Urinary bladder (tissue), 4 donors: Measurements from ENCODE around the gene EIF3L. TPM values are rescaled to one million over a fixed set of nuclear protein-coding genes. Genes with fewer than 3 reads are reported as not detected.

ENCODE experiments used
- DNase-seq: peaks from one replicate; pipeline ENCODE4 v3.0.0-alpha.2; 2015; ENCODE audit errors: extremely low spot score
- H3K27ac ChIP-seq: one replicate; pipeline ENCODE4 v1.5.1; 2013; ENCODE audit warnings: low read depth, mild to moderate bottlenecking, moderate library complexity
- H3K36me3 ChIP-seq: one replicate; pipeline ENCODE4 v1.6.1; 2013; ENCODE audit warnings: mild to moderate bottlenecking, moderate library complexity; ENCODE audit not compliant: insufficient read depth
- H3K4me1 ChIP-seq: one replicate; pipeline ENCODE4 v1.6.1; 2013; ENCODE audit warnings: mild to moderate bottlenecking, moderate library complexity; ENCODE audit not compliant: insufficient read depth
- H3K4me3 ChIP-seq: one replicate; pipeline ENCODE4 v1.5.1; 2013; ENCODE audit warnings: low read depth, low read length
- WGBS: extraction: QIAGEN DNeasy Blood & Tissue Kit; methylation state at CpG from one replicate; pipeline ENCODE4 v1.1.7; 2013; 5-methylcytosine and 5-hydroxymethylcytosine counted together
- polyA plus RNA-seq: library from polyadenylated mRNA; stranded (reverse); fragments of 200-250 nt; gene quantifications from one replicate; pipeline ENCODE4 v1.2.3, GENCODE V29; 2013
- total RNA-seq: library from RNA; depleted of rRNA; stranded (reverse); fragments of >200 nt; gene quantifications from one replicate; pipeline ENCODE4 v1.2.3, GENCODE V29; 2014
- donor health status: healthy with polysubstance abuse.
- donor health status: healthy.

EIF3L gene
- total and polyA plus RNA-seq, 2 donors, result 398 to 404 TPM

DNA sequence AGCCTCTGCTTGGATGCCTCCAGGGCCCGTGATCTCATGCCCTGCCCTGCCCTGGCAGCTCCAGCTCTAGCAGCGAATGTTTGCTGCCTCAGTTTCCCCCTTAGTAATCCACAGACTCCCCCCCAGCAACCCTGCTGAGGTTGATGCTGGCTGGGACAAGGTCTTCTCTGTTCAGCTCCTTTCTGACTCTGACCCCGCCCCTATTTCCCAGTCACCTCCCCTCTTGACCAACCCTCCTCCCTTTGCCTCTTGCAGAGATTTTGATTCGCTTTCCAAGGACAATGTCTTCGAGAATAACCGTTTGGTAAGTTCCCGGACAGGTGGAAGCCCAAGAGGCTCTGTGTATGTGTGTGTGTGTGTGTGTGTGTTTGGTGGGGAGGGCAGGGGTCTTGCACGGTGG lies 62.5 kb downstream of the EIF3L start:
- H3K4me1 ChIP-seq, result peaks cover 2% of the 10 kb centered on the region
- no peak for DNase-seq
- H3K4me3 ChIP-seq, result no peak overlapping the region
- H3K27ac ChIP-seq, result no peak overlapping the region
- peaks cover 4% of the 10 kb centered on the region for H3K36me3 ChIP-seq
- WGBS, result 60% methylated on average over 8 of the region's 8 CpGs

GRCh38 chr22:37912171-37912570 lies 63.0 kb downstream of the EIF3L start:
- Histone ChIP-seq H3K27ac (no peak overlapping the region), H3K4me1 (peaks cover 2% of the 10 kb centered on the region), H3K36me3 (peaks cover 4% of the 10 kb centered on the region), H3K4me3 (no peak overlapping the region)
- no peak for DNase-seq
- 75% methylated on average over 8 of the region's 8 CpGs for WGBS

GRCh38 chr22:37913233-37913721 lies 64.1 kb downstream of the EIF3L start:
- DNase-seq, result no peak
- Histone ChIP-seq H3K4me3 (no peak overlapping the region), H3K36me3 (peaks cover 7% of the 10 kb centered on the region), H3K27ac (no peak overlapping the region), H3K4me1 (no peaks in the 10 kb centered on the region)
- WGBS, result 78% methylated on average over 7 of the region's 7 CpGs

DNA sequence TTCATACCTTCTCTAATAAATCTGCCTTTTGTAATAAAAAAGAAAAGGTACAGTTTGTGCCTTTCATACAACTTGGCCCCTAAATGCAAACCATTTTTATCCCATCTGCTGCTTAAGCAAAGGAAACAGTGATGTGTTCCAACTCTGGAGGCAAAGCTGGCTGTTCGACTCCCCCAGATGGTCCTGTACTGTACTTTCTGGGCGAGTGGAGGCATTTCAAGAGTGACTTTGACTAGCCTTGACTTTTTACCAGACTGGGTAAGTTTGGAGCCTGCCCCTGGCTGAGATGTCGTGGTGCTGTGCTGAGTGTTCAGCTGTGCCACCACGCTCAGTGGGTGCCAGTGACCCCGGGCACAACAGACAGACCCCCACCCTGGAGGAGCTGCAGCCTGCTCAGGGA lies 67.1 kb downstream of the EIF3L start:
- 91% methylated on average over 5 of the region's 5 CpGs for WGBS
- H3K4me1 ChIP-seq, result no peaks in the 10 kb centered on the region

GRCh38 chr22:37917874-37918548 lies 68.8 kb downstream of the EIF3L start:
- no peak for DNase-seq
- no peak overlapping the region for H3K4me3 ChIP-seq
- H3K36me3 ChIP-seq, result peaks cover 7% of the 10 kb centered on the region
- H3K4me1 ChIP-seq, result no peaks in the 10 kb centered on the region
- WGBS, result 82% methylated on average over 4 of the region's 4 CpGs
- H3K27ac ChIP-seq, result no peak overlapping the region

More for the DNA sequence above, 67.1 kb downstream of the EIF3L start:
- no peak for DNase-seq
- H3K4me3 ChIP-seq, result no peak overlapping the region
- H3K27ac ChIP-seq, result no peak overlapping the region
- H3K36me3 ChIP-seq, result peaks cover 7% of the 10 kb centered on the region

DNA sequence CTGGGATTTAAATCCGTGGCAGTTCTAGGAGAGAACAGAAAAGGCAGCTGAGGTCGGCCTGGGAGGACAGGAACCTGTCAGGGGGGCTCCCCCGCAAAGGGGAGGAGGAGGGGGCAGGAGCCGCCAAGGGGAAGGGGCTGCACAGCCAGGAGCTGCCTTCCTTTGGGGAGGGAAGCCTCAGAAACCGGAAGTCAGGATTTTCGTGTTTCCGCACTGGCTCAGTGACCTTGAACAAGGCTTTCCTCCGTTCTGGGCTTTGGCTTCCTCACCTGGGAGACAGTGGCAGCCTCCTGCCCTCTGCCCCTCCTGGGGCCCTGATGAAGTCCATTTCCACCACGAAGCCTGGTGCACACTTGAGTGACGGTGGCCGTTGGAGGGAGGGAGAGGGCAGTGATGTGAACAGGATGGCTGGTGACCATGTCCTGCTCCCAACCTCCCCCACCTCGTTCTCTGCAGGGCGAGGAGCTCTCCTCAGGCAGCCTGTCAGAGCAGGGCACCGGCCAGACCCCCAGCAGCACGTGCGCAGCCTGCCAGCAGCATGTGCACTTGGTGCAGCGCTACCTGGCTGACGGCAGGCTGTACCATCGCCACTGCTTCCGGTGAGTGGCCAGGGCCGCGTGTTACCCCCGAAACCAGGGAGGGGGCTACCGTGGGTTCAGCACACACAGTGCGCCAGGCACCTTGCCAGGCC lies 69.5 kb downstream of the EIF3L start:
- WGBS, result 81% methylated on average over 25 of the region's 25 CpGs
- H3K27ac ChIP-seq, result no peak overlapping the region
- peaks cover 7% of the 10 kb centered on the region for H3K36me3 ChIP-seq
- DNase-seq, result no peak
- H3K4me3 ChIP-seq, result no peak overlapping the region
- no peaks in the 10 kb centered on the region for H3K4me1 ChIP-seq

- H3K4me1 ChIP-seq, result no peaks in the 10 kb centered on the region
- no peak overlapping the region for H3K27ac ChIP-seq
- 82% methylated on average over 5 of the region's 5 CpGs for WGBS
- no peak overlapping the region for H3K4me3 ChIP-seq
- DNase-seq, result no peak
- H3K36me3 ChIP-seq, result peaks cover 7% of the 10 kb centered on the region
Observed at GRCh38 chr22:37920126-37920525, 70.9 kb downstream of the EIF3L start.

- H3K36me3 ChIP-seq, result peaks cover 9% of the 10 kb centered on the region
- WGBS, result 84% methylated on average over 11 of the region's 11 CpGs
Observed at GRCh38 chr22:37922191-37922590, 73.0 kb downstream of the EIF3L start.

DNA sequence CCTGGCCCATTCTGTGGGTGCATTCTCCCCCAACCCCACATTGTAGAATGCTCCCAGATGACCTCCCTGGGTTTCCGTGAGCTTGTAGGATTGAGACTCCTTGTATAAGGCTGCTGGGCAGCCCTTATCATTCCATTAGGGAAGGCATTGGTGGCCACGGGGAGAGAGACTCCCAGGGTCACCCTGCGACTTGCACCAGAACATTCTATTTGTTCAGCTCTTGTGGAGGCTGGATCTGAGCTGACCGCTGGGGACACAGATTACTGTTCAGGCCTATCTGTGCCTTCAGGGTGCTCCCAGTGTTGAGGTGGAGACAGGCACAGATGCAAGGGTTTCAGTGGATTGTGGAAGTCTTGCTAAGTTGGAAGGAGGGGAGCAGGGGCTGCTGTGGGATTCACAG lies 74.7 kb downstream of the EIF3L start:
- H3K4me1 ChIP-seq, result no peaks in the 10 kb centered on the region
- DNase-seq, result no peak
- WGBS, result 87% methylated on average over 4 of the region's 4 CpGs
- peaks cover 8% of the 10 kb centered on the region for H3K36me3 ChIP-seq
- no peak overlapping the region for H3K4me3 ChIP-seq
- H3K27ac ChIP-seq, result no peak overlapping the region

More at GRCh38 chr22:37922191-37922590, 73.0 kb downstream of the EIF3L start:
- Histone ChIP-seq H3K4me3 (no peak overlapping the region), H3K4me1 (no peaks in the 10 kb centered on the region), H3K27ac (no peak overlapping the region)
- DNase-seq, result no peak

- WGBS, result 87% methylated on average over 18 of the region's 18 CpGs
- H3K4me1 ChIP-seq, result no peaks in the 10 kb centered on the region
- peaks cover 10% of the 10 kb centered on the region for H3K36me3 ChIP-seq
- no peak overlapping the region for H3K4me3 ChIP-seq
- no peak overlapping the region for H3K27ac ChIP-seq
- DNase-seq, result no peak
Observed at GRCh38 chr22:37924386-37925065, 75.3 kb downstream of the EIF3L start.

DNA sequence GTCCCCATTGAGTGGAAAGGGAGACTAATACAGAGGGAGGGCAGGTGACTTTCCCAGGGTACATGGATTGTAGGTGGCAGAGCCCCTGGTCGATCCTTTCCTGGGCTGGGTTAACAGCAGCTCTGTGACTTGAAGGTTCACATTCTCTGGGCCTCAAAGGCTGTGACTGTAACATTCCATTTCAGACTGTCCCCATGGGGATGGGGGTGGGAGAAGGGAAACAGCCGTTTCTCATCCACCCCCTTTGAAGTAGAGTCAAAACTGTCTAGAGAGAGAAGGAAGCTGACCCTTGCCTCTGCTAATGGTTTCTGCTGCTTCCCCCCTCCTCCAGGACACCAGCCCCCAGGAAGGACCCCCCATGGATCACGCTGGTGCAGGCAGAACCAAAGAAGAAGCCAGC lies 76.1 kb downstream of the EIF3L start:
- WGBS, result 69% methylated on average over 3 of the region's 3 CpGs
- Histone ChIP-seq H3K4me3 (no peak overlapping the region), H3K27ac (no peak overlapping the region), H3K36me3 (peaks cover 10% of the 10 kb centered on the region), H3K4me1 (no peaks in the 10 kb centered on the region)
- no peak for DNase-seq

DNA sequence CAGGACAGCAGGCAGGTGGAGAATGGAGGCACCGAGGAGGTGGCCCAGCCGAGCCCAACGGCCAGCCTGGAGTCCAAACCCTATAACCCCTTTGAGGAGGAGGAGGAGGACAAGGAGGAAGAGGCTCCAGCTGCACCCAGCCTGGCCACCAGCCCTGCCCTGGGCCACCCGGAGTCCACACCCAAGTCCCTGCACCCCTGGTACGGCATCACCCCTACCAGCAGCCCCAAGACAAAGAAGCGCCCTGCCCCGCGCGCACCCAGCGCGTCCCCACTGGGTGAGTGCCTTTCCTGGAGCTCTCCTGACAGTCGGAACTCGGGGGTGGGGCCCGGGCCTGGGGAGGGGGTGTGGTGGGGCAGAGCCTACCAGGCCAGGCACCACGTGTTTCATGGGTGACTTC lies 76.5 kb downstream of the EIF3L start:
- Histone ChIP-seq H3K36me3 (peaks cover 10% of the 10 kb centered on the region), H3K4me1 (no peaks in the 10 kb centered on the region), H3K4me3 (no peak overlapping the region), H3K27ac (no peak overlapping the region)
- 85% methylated on average over 15 of the region's 15 CpGs for WGBS
- no peak for DNase-seq

- Histone ChIP-seq H3K36me3 (peaks cover 10% of the 10 kb centered on the region), H3K27ac (no peak overlapping the region), H3K4me3 (no peak overlapping the region), H3K4me1 (no peaks in the 10 kb centered on the region)
- WGBS, result 87% methylated on average over 7 of the region's 7 CpGs
- DNase-seq, result no peak
Observed at GRCh38 chr22:37926358-37926757, 77.1 kb downstream of the EIF3L start.
